HG03342 (cell line): ENCODE results near the gene DAO.
"Not testable (repeated sequence)": the region's sequence is repeated elsewhere in the genome, so short reads cannot be mapped to it uniquely, and the experiment has no call there.

Source experiments
- ATAC-seq: cut with Tn5 transposase; IDR thresholded peaks from one replicate; pipeline ENCODE4 v1.9.1; 2021; ENCODE audit warnings: mild to moderate bottlenecking, moderate library complexity; ENCODE audit not compliant: unreplicated experiment

The DAO gene

GRCh38 chr12:108849660-108850059 lies 30.2 kb upstream of the DAO start:
- ATAC-seq: no peak

- peak; percentile 59 for ATAC-seq
These were observed 28.9 kb upstream of the DAO start for GRCh38 chr12:108850854-108851573.

DNA sequence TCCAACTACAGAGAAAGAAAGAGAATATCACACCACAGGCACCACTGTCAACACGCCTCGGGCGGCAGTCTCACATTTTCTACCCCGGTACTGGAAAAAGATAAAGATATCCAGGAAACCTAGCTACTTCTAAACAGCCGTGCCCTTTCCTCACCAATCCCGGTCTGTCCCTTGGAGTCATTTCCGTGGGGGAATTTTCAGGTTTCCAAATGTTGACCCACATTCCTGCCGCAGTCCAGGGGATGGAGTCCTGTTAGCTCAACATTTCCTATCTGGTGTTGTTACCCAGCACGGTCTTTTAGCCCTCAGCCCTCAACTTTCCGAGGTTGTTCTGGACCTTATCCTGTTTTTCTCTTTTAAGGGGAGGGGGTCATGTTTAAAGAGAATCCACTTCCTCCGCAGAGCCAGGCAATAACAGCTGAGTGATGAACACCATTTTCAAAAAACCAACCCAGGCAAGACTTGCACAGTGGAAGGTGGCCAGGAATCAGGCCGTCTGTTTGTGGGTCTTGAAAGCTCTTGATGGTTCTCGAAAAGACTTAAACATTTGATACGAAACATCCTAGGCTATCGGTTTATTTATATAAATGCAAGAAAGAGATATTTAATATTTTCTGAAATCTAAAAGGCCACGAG lies 27.1 kb upstream of the DAO start:
- ATAC-seq: no peak

DNA sequence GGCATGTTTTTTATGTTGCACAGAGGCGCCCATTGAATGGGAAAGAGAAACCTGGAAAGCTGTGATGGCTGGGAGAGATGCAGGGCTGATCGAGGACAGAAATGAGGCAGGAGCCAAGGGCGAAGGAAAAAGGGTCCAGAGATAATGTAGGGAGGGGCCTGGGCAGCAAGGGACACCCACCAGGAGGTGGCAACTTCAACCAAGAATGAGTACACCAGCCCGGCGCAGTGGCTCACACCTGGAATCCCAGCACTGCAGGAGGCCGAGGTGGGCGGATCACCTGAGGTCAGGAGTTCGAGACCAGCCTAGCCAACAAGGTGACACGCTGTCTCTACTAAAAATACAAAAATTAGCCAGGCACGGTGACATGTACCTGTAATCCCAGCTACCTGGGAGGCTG lies 26.5 kb upstream of the DAO start:
- no peak for ATAC-seq

DNA sequence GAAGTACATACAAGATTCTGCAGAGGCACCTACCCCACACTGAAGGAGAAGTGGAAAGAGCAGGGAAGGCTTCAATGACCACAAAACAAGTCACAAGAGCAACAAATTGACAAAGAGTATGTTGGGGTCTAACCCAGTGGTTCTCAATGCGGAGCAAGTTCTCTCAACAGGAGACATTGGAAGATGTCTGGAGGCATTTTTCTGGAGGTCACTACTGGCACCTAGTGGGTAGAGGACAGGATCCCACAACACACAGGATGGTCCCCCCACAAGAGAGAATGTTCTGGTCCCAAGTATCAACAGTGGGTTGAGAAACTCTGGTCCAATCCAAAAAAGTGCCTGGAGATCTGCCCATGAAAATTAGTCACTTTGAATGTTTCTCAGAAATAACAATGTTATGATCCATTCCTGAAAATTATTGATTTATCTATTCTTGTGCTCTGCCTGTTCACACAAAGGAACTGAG lies 25.9 kb upstream of the DAO start:
- ATAC-seq: no peak

DNA sequence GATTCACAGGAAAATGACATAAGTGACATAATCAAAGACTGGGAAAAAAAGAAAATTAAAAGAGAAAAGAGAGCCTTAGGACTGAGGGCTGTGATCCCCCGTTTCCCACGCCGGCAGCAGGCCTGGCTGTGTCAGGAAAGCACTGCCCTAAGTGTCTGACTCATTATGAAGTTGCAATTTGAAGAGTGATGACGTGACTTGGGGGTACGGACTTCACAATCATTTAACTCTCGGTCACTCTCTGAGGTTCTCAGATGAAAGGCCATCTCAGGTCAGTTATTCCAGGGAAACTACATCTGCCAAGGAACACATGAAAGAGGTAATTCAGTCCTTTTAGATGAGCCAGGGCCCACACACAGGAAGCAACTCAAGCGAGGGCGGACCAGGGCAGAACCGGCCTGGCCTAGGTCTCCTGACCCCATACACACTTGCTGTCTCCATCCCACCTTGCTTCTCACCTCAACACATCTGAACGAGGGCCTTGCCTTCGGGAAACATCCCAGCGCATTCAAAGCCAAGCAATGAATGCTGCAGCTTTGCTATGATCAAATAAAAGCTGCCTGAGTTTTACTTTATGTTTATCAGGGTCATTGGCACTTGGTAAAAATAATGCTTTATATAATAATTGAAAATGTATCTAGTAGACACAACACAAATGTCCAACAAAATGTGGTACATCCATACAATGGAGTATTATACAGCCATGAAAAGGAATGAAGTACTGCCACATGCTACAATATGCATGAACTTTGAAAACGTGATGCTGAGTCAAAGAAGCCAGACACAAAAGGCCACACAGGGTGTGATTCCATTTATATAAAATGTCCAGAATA lies 25.2 kb upstream of the DAO start:
- no peak for ATAC-seq

DNA sequence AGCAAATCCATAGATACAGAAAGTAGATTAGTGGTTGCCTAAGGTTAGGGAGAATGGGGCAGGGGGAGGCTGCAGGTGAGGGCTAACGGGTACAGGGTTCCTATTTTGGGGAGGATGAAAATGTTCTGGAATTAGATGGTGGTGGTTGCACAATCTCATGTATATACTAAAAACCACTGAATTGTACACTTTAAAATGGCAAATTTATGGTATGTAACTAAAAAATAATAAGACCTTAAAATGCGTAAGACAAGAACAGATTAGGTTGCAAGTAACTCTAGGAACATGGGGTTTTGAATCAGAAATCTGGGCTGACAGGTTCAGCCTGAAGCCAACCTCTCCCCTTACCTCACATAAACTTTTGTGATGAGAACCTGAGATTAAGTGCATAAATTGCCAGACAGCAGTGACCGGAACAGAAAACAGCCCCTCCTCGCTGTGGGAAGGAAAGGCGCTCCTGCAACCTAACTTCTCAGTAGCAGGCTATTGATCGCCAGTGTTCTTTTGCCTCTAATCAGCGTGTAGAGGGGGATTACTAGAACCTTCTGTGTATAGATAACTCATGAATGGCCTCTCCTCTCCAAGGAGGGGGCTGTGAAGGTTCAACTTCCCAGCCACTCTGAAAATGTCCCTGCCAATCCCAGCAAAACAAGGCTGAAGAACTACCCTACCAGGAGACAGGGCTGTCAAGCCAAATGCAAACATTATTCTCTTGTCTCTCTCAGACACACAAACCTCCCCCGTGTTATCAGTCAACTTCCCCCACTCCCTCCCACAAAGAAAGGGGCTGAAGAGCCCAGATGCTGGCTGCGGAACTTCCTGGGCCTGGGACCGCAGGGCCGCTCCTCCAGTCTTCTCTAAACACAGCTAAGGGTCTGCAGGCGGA lies 24.4 kb upstream of the DAO start:
- no peak for ATAC-seq

DNA sequence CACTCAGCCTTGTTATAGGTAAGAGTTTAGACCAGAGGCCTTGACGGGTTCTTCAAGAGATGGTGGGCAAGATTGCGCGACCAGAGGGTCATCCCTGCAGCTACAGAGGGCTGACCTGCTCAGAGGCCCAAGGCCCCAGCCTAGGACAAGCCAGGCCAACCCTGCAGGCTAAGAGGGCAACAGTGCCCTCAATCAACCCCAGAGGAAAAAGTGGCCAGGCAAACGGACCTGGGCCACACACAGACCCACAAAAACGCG lies 23.8 kb upstream of the DAO start:
- ATAC-seq: no peak

- ATAC-seq: peak; percentile 28
These were observed 23.3 kb upstream of the DAO start for GRCh38 chr12:108856428-108857157.

- no peak for ATAC-seq
These were observed 22.8 kb upstream of the DAO start for GRCh38 chr12:108857158-108857407.

GRCh38 chr12:108858311-108859074 lies 21.4 kb upstream of the DAO start:
- no peak for ATAC-seq

DNA sequence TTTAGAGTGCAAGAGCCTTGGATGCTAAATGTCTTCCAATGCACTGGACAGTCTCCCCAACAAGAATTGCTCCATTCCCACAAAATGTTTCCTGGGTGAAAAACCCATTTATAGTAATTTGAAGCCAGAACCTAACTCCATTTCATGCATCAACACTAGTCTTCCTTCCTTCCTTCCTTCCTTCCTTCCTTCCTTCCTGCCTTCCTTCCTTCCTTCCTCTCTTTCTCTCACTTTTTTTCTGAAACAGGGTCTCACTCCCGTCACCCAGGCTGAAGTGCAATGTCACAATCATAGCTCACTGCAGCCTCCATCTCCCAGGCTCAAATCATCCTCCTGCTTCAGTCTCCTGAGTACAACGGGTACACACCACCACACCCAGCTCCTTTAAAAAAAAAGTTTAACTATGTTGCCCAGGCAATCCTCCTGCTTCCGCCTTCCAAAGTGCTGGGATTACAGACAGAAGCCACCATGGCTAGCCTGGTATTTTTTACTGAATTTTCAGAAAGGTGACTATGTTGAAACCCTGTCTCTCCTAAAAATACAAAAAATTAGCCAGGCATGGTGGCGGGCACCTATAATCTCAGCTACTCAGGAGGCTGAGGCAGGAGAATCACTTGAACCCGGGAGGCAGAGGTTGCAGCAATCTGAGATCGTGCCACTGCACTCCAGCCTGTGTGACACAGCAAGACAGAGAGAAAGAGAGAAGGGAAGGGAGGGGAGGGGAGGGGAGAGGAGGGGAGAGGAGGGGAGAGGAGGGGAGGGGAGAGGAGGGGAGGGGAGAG lies 20.6 kb upstream of the DAO start:
- not testable (repeated sequence) for ATAC-seq

DNA sequence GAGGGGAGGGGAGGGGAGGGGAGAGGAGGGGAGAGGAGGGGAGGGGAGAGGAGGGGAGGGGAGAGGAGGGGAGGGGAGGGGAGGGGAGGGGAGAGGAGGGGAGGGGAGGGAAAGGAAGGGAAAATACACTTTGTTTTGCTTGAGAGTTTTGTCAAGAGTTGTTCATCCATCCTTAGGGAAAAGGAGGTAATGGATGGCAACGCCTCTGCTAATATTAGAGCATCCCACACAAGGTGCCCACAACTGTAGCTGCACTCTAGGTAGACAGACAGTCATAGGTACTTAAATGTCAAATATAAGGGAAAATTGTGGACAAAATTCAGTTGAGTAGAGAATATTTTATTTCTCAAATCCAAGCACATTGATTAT lies 20.0 kb upstream of the DAO start:
- ATAC-seq: no peak

- no peak for ATAC-seq
These were observed 19.4 kb upstream of the DAO start for GRCh38 chr12:108860443-108860842.

DNA sequence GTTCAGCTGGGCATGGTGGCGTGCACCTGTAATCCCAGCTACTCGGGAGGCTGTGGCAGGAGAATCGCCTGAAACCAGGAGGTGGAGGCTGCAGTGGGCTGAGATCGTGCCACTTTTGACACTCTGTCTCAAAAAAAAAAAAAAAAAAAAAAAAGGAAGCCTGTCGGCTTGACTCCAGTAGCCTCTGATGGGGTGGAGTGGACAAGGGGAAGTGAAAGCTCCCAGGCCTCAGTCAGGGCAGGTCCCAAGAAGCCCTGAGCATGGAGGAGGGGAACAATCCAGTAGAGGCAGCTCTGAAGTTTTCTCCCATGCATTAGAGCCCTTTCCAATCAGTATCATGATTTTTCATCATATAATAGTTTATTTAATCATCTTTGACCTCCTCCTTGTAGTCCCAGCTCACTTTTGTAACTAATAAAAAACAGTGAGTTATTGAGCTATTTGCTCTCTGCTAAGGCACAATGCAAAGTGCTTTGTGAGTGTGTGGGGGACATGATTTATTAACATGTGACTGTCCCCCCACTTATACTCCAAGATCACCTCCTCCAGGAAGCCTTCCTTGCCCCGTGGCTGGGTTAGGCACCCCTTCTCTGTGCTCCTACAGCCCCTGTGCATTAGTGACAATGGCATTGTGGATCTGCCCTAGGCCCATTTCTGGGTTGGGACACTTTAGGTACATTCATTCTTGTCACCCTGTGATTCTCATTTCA lies 17.9 kb upstream of the DAO start:
- ATAC-seq: peak; percentile 30

DNA sequence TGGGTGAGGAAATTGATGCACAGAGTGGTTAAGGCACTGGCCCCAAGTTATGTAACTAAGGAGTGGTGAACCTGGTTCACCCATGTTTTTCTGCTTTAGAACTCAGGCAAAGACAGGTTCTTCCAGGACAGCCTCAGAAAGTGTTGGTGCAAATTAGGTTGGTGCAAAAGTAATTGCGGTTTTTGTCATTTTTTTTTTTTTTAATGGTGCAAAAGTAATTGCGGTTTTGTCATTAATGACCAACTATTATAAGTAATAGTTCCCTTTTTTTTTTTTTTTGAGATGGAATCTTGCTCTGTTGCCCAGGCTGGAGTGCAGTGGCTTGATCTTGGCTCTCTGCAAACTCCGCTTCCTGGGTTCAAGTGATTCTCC lies 17.3 kb upstream of the DAO start:
- ATAC-seq: no peak

DNA sequence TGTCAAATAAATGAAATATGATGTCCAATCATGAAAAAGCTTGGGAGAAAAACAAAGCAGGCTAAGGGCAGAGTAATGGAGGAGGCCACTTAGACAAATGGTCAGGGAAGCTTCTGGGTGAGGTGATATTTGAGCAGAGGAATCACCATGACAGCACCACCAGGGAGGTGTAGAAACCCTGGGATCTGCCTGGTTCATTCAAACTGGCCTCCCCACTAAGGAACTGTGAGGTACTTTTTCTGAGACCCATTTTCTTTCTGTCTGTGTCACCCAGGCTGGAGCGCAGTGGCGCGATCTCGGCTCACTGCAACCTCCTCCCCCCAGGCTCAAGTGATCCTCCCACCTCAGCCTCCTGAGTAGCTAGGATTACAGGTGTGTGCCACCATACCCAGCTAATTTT lies 14.7 kb upstream of the DAO start:
- ATAC-seq: no peak

- ATAC-seq: not testable (repeated sequence)
These were observed 13.8 kb upstream of the DAO start for GRCh38 chr12:108866083-108866482.

DNA sequence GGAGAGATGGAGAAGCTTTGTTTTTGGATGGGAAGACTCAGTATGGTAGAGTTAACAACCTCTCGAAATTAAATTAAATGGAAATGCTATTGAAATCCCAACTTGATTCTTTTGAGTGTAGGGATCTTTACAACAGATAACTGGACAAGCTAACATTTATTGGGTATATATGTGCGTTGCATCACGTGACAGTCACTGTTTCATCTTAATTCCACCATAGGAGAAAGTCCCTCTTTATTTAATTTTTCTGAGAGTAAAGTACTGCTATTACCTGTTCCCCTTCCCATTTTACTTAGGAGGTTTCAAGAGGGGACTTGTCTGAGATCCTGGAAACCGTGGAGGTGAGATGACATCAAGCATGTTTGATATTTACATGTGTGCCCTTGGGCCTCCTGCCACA lies 11.1 kb upstream of the DAO start:
- no peak for ATAC-seq
